Measurements from ENCODE around the gene JAZF1.

The JAZF1 gene

GRCh38 chr7:28180364-28181147 is at the start of gene JAZF1:
TSS of gene JAZF1 (minus strand) at chr7:28180795.
- DNase-seq (ENCODE audit: low read depth), result peak; percentile 31

- DNase-seq (ENCODE audit: low read depth), result no peak
Measured at GRCh38 chr7:28230261-28230660, 49.7 kb upstream of the JAZF1 start.

GRCh38 chr7:28228396-28228795 is 47.8 kb upstream of the JAZF1 start:
- no peak for DNase-seq (ENCODE audit: low read depth)

GRCh38 chr7:28226003-28226402 is 45.4 kb upstream of the JAZF1 start:
- DNase-seq (ENCODE audit: low read depth), result no peak

- no peak for DNase-seq (ENCODE audit: low read depth)
Measured at GRCh38 chr7:28225576-28225975, 45.0 kb upstream of the JAZF1 start.

GRCh38 chr7:28224675-28225074 is 44.1 kb upstream of the JAZF1 start:
- DNase-seq (ENCODE audit: low read depth), result no peak

GRCh38 chr7:28224172-28224571 is 43.6 kb upstream of the JAZF1 start:
- no peak for DNase-seq (ENCODE audit: low read depth)

GRCh38 chr7:28222636-28223035 is 42.0 kb upstream of the JAZF1 start:
- no peak for DNase-seq (ENCODE audit: low read depth)

- no peak for DNase-seq (ENCODE audit: low read depth)
Measured at GRCh38 chr7:28219793-28220192, 39.2 kb upstream of the JAZF1 start.

GRCh38 chr7:28217143-28217542 is 36.5 kb upstream of the JAZF1 start:
- DNase-seq (ENCODE audit: low read depth), result no peak

GRCh38 chr7:28211006-28211405 is 30.4 kb upstream of the JAZF1 start:
- DNase-seq (ENCODE audit: low read depth), result no peak

- no peak for DNase-seq (ENCODE audit: low read depth)
Measured at GRCh38 chr7:28208506-28208905, 27.9 kb upstream of the JAZF1 start.

- no peak for DNase-seq (ENCODE audit: low read depth)
Measured at GRCh38 chr7:28207486-28208158, 27.0 kb upstream of the JAZF1 start.

- DNase-seq (ENCODE audit: low read depth), result no peak
Measured at GRCh38 chr7:28205506-28205905, 24.9 kb upstream of the JAZF1 start.

- no peak for DNase-seq (ENCODE audit: low read depth)
Measured at GRCh38 chr7:28203508-28204240, 23.1 kb upstream of the JAZF1 start.

GRCh38 chr7:28202222-28202621 is 21.6 kb upstream of the JAZF1 start:
- DNase-seq (ENCODE audit: low read depth), result no peak

- no peak for DNase-seq (ENCODE audit: low read depth)
Measured at GRCh38 chr7:28201131-28201530, 20.5 kb upstream of the JAZF1 start.

GRCh38 chr7:28200598-28200997 is 20.0 kb upstream of the JAZF1 start:
- DNase-seq (ENCODE audit: low read depth), result no peak

GRCh38 chr7:28199021-28199510 is 18.5 kb upstream of the JAZF1 start:
- no peak for DNase-seq (ENCODE audit: low read depth)

GRCh38 chr7:28195910-28196620 is 15.5 kb upstream of the JAZF1 start:
- DNase-seq (ENCODE audit: low read depth), result no peak

- no peak for DNase-seq (ENCODE audit: low read depth)
Measured at GRCh38 chr7:28192786-28193585, 12.4 kb upstream of the JAZF1 start.

Data from stimulated activated CD8-positive, alpha-beta memory T cell treated with anti-CD3 and anti-CD28 coated beads, Interleukin-12 subunit alpha, Interleukin-12 subunit beta, amount 100 ng/mL, for 1 hour (primary cell).